ENCODE measurements around the gene HSP90AA1. TPM values are rescaled to one million over a fixed set of nuclear protein-coding genes. Genes with fewer than 3 reads are reported as not detected.
A peak's percentile ranks its signal among the peaks of the same experiment; 100 is the strongest.

Gene HSP90AA1
- total and polyA plus RNA-seq, 2 experiments from 2014 or later, result 1,401 to 2,107 TPM

- Histone ChIP-seq H3K79me2 (replicated peaks; ENCODE audit: insufficient read depth) (peaks cover 48% of the 10 kb centered on the region), H2AFZ (no peak overlapping the region)
- DNase-seq (ENCODE audit: low spot score), result peak; percentile 62
Measured at GRCh38 chr14:102085948-102086708, 716 bp downstream of the HSP90AA1 start.

GRCh38 chr14:102085488-102085887 is 1.4 kb downstream of the HSP90AA1 start:
- Histone ChIP-seq H3K27ac (ENCODE audit: low read depth) (peak overlapping the region; percentile 84), H4K20me1 (replicated peaks; ENCODE audit: insufficient read depth) (peaks cover 52% of the 10 kb centered on the region)
- TF ChIP-seq JUNB (IDR thresholded peaks at IDR 0.05; ENCODE audit: unreplicated experiment) (no peak), ZNF462 (CRISPR knock-in tag; IDR thresholded peaks at IDR 0.05) (no peak), ZNF114 (CRISPR knock-in tag; IDR thresholded peaks at IDR 0.05) (no peak), ZNF331 (CRISPR knock-in tag; IDR thresholded peaks at IDR 0.05; ENCODE audit: low read depth) (no peak), NANOG (IDR thresholded peaks at IDR 0.05; ENCODE audit: borderline replicate concordance) (no peak), CTCF (conservative IDR thresholded peaks at IDR 0.05; ENCODE audit: low read depth in 2 of 2) (no peak), POLR2AphosphoS5 (IDR thresholded peaks at IDR 0.05; ENCODE audit: low read depth) (no peak), CREB1 (CRISPR knock-in tag; IDR thresholded peaks at IDR 0.05; ENCODE audit: low read depth) (no peak), ETS1 (IDR thresholded peaks at IDR 0.05) (no peak), EZH2 (IDR thresholded peaks at IDR 0.05; ENCODE audit: low read depth, unreplicated experiment) (no peak)

More at GRCh38 chr14:102085948-102086708, 716 bp downstream of the HSP90AA1 start:
- H3K27me3 Mint-ChIP-seq (ENCODE audit: insufficient read depth, low read depth, poor library complexity), result peaks cover 21% of the 10 kb centered on the region
- peak overlapping the region; percentile 94 for H3K4me3 Mint-ChIP-seq
- H3K36me3 Mint-ChIP-seq (ENCODE audit: low read depth), result peaks cover 62% of the 10 kb centered on the region
- Histone ChIP-seq H3K4me2 (peak overlapping the region; percentile 98), H3K9me2 (ENCODE audit: insufficient read depth) (no peaks in the 10 kb centered on the region), H3K36me3 (ENCODE audit: insufficient read depth) (peaks cover 46% of the 10 kb centered on the region), H4K20me1 (replicated peaks; ENCODE audit: insufficient read depth) (peaks cover 49% of the 10 kb centered on the region), H3K4me1 (ENCODE audit: insufficient read depth) (peaks cover 46% of the 10 kb centered on the region), H3K27ac (ENCODE audit: low read depth) (peak overlapping the region; percentile 84), H3K4me3 (peak overlapping the region; percentile 83), H3K27me3 (ENCODE audit: insufficient read depth) (no peaks in the 10 kb centered on the region), H3F3A (replicated peaks; ENCODE audit: low read depth) (peaks cover 60% of the 10 kb centered on the region)
- peak; percentile 2; the same call in 1 of the 3 replicates for ATAC-seq
- peaks cover 4% of the 10 kb centered on the region; the same call in 2 of the 3 replicates for H3K9me3 Mint-ChIP-seq
- TF ChIP-seq STAT1 (IDR thresholded peaks at IDR 0.05; ENCODE audit: unreplicated experiment) (no peak), CREB1 (CRISPR knock-in tag; IDR thresholded peaks at IDR 0.05; ENCODE audit: low read depth) (peak; percentile 63)
- H3K27ac Mint-ChIP-seq, result peak overlapping the region; percentile 97
- H3K4me1 Mint-ChIP-seq, result peaks cover 49% of the 10 kb centered on the region

More at GRCh38 chr14:102085488-102085887, 1.4 kb downstream of the HSP90AA1 start:
- H3K4me1 ChIP-seq (ENCODE audit: insufficient read depth), result peaks cover 46% of the 10 kb centered on the region
- DNase-seq (ENCODE audit: low spot score) (no peak), ATAC-seq (no peak)
- H3K9me2 ChIP-seq (ENCODE audit: insufficient read depth), result no peaks in the 10 kb centered on the region
- peaks cover 69% of the 10 kb centered on the region for H3K36me3 Mint-ChIP-seq (ENCODE audit: low read depth)
- peaks cover 4% of the 10 kb centered on the region; the same call in 2 of the 3 replicates for H3K9me3 Mint-ChIP-seq
- H3K4me2 ChIP-seq, result peak overlapping the region; percentile 98
- peak overlapping the region; percentile 97 for H3K27ac Mint-ChIP-seq
- H3K27me3 Mint-ChIP-seq (ENCODE audit: insufficient read depth, low read depth, poor library complexity), result peaks cover 21% of the 10 kb centered on the region
- peak overlapping the region; percentile 94 for H3K4me3 Mint-ChIP-seq
- peaks cover 66% of the 10 kb centered on the region for H3F3A ChIP-seq (replicated peaks; ENCODE audit: low read depth)
- H2AFZ ChIP-seq, result no peak overlapping the region
- no peaks in the 10 kb centered on the region for H3K27me3 ChIP-seq (ENCODE audit: insufficient read depth)
- peaks cover 49% of the 10 kb centered on the region for H3K4me1 Mint-ChIP-seq
- peak overlapping the region; percentile 83 for H3K4me3 ChIP-seq
- peaks cover 52% of the 10 kb centered on the region for H3K36me3 ChIP-seq (ENCODE audit: insufficient read depth)
- peaks cover 48% of the 10 kb centered on the region for H3K79me2 ChIP-seq (replicated peaks; ENCODE audit: insufficient read depth)

All from GM23338 (cell line).